Neuron (in vitro differentiated cells): ENCODE measurements around the gene TLDC2.
"Not testable (repeated sequence)": the region's sequence is repeated elsewhere in the genome, so short reads cannot be mapped to it uniquely, and the experiment has no call there.

Experiments used
- H2AFZ ChIP-seq: one replicate; pipeline ENCODE4 v1.6.1; 2013; ENCODE audit warnings: low read depth, mild to moderate bottlenecking, inconsistent platforms, low read length, moderate library complexity
- H3K27me3 ChIP-seq: one replicate; pipeline ENCODE4 v1.6.1; 2013; ENCODE audit warnings: low read length; ENCODE audit not compliant: insufficient read depth
- H3K36me3 ChIP-seq: one replicate; pipeline ENCODE4 v1.6.1; 2013; ENCODE audit warnings: low read length; ENCODE audit not compliant: insufficient read depth
- H3K4me1 ChIP-seq: one replicate; pipeline ENCODE4 v1.6.1; 2013; ENCODE audit warnings: low read length; ENCODE audit not compliant: insufficient read depth
- H3K4me3 ChIP-seq: 2 replicates; pipeline ENCODE4 v1.5.1; 2013; ENCODE audit warnings: mild to moderate bottlenecking, low read length, moderate library complexity
- H3K9me3 ChIP-seq: one replicate; pipeline ENCODE4 v1.6.1; 2013; ENCODE audit warnings: low read length

TLDC2 gene

GRCh38 chr20:36885356-36885755 lies 9.4 kb downstream of the TLDC2 start:
- Histone ChIP-seq H3K4me3 (no peak overlapping the region), H2AFZ (no peak overlapping the region), H3K27me3 (no peaks in the 10 kb centered on the region), H3K9me3 (no peaks in the 10 kb centered on the region), H3K4me1 (no peaks in the 10 kb centered on the region), H3K36me3 (no peaks in the 10 kb centered on the region)

GRCh38 chr20:36886859-36887751 lies 11.2 kb downstream of the TLDC2 start:
- Histone ChIP-seq H3K4me1 (no peaks in the 10 kb centered on the region), H2AFZ (peak overlapping the region; percentile 35), H3K27me3 (no peaks in the 10 kb centered on the region), H3K9me3 (no peaks in the 10 kb centered on the region), H3K4me3 (no peak overlapping the region), H3K36me3 (no peaks in the 10 kb centered on the region)

- Histone ChIP-seq H3K4me1 (no peaks in the 10 kb centered on the region), H3K4me3 (no peak overlapping the region), H3K27me3 (no peaks in the 10 kb centered on the region), H3K36me3 (no peaks in the 10 kb centered on the region), H3K9me3 (no peaks in the 10 kb centered on the region), H2AFZ (peak overlapping the region; percentile 18)
Measured at GRCh38 chr20:36887752-36888090, 11.8 kb downstream of the TLDC2 start.

- H3K9me3 ChIP-seq: no peaks in the 10 kb centered on the region
- no peaks in the 10 kb centered on the region for H3K36me3 ChIP-seq
- no peak overlapping the region for H3K4me3 ChIP-seq
- no peaks in the 10 kb centered on the region for H3K27me3 ChIP-seq
- no peaks in the 10 kb centered on the region for H3K4me1 ChIP-seq
- H2AFZ ChIP-seq: no peak overlapping the region
Measured at GRCh38 chr20:36888880-36889516, 13.1 kb downstream of the TLDC2 start.

GRCh38 chr20:36890586-36890985 lies 14.6 kb downstream of the TLDC2 start:
- H2AFZ ChIP-seq: no peak overlapping the region
- H3K27me3 ChIP-seq: no peaks in the 10 kb centered on the region
- no peaks in the 10 kb centered on the region for H3K4me1 ChIP-seq
- H3K4me3 ChIP-seq: no peak overlapping the region
- no peaks in the 10 kb centered on the region for H3K9me3 ChIP-seq
- no peaks in the 10 kb centered on the region for H3K36me3 ChIP-seq

GRCh38 chr20:36891211-36891610 lies 15.3 kb downstream of the TLDC2 start:
- Histone ChIP-seq H3K36me3 (no peaks in the 10 kb centered on the region), H3K4me3 (no peak overlapping the region), H3K27me3 (no peaks in the 10 kb centered on the region), H2AFZ (no peak overlapping the region), H3K9me3 (no peaks in the 10 kb centered on the region), H3K4me1 (no peaks in the 10 kb centered on the region)

- no peaks in the 10 kb centered on the region for H3K36me3 ChIP-seq
- no peaks in the 10 kb centered on the region for H3K27me3 ChIP-seq
- no peaks in the 10 kb centered on the region for H3K4me1 ChIP-seq
- H3K9me3 ChIP-seq: no peaks in the 10 kb centered on the region
- no peak overlapping the region for H3K4me3 ChIP-seq
- no peak overlapping the region for H2AFZ ChIP-seq
Measured at GRCh38 chr20:36893801-36894200, 17.9 kb downstream of the TLDC2 start.

GRCh38 chr20:36895036-36895435 lies 19.1 kb downstream of the TLDC2 start:
- no peak overlapping the region for H3K4me3 ChIP-seq
- no peaks in the 10 kb centered on the region for H3K27me3 ChIP-seq
- H3K9me3 ChIP-seq: no peaks in the 10 kb centered on the region
- no peak overlapping the region for H2AFZ ChIP-seq
- H3K36me3 ChIP-seq: no peaks in the 10 kb centered on the region
- H3K4me1 ChIP-seq: no peaks in the 10 kb centered on the region

GRCh38 chr20:36904690-36905089 lies 28.8 kb downstream of the TLDC2 start:
- Histone ChIP-seq H3K4me1 (no peaks in the 10 kb centered on the region), H3K9me3 (no peaks in the 10 kb centered on the region), H2AFZ (no peak overlapping the region), H3K36me3 (no peaks in the 10 kb centered on the region), H3K27me3 (no peaks in the 10 kb centered on the region), H3K4me3 (no peak overlapping the region)

- H3K4me1 ChIP-seq, H3K27me3 ChIP-seq, H2AFZ ChIP-seq, H3K4me3 ChIP-seq, H3K36me3 ChIP-seq, H3K9me3 ChIP-seq: not testable (repeated sequence)
Measured at GRCh38 chr20:36905566-36905965, 29.6 kb downstream of the TLDC2 start.

- not testable (repeated sequence) for H3K9me3 ChIP-seq, H3K36me3 ChIP-seq, H2AFZ ChIP-seq, H3K4me1 ChIP-seq, H3K27me3 ChIP-seq, H3K4me3 ChIP-seq
Measured at GRCh38 chr20:36906086-36906485, 30.1 kb downstream of the TLDC2 start.

- Histone ChIP-seq H3K27me3 (no peaks in the 10 kb centered on the region), H3K9me3 (no peaks in the 10 kb centered on the region), H3K4me1 (no peaks in the 10 kb centered on the region), H3K36me3 (no peaks in the 10 kb centered on the region), H3K4me3 (no peak overlapping the region), H2AFZ (no peak overlapping the region)
Measured at GRCh38 chr20:36908603-36909002, 32.7 kb downstream of the TLDC2 start.

- Histone ChIP-seq H3K4me1 (no peaks in the 10 kb centered on the region), H3K27me3 (no peaks in the 10 kb centered on the region), H3K4me3 (no peak overlapping the region), H3K36me3 (no peaks in the 10 kb centered on the region), H3K9me3 (no peaks in the 10 kb centered on the region), H2AFZ (no peak overlapping the region)
Measured at GRCh38 chr20:36916199-36916598, 40.3 kb downstream of the TLDC2 start.
